Activated CD8-positive, alpha-beta T cell treated with anti-CD3 and anti-CD28 coated beads for 36 hours (primary cell): ENCODE data around the gene ZNF488. TPM values are rescaled to one million over a fixed set of nuclear protein-coding genes. Genes with fewer than 3 reads are reported as not detected.

ENCODE experiments used
- ATAC-seq: fragments of 200-7000 bp; cut with Tn5 transposase; one replicate; pipeline ENCODE4 v1.10.0; 2021; ENCODE audit warnings: mild to moderate bottlenecking, moderate library complexity
- CTCF ChIA-PET: fragments of 350-600 bp; sonication (Branson Sonifier 250); formaldehyde crosslinking; loops from one replicate; lab custom pipeline; 2021; ENCODE audit warnings: antibody characterized with exemption; lab: Charles Lee
- POLR2A ChIA-PET: fragments of 350-600 bp; sonication (Branson Sonifier 250); formaldehyde crosslinking; loops from one replicate; lab custom pipeline; 2021; ENCODE audit warnings: antibody characterized with exemption; lab: Charles Lee
- DNase-seq: peaks from one replicate; pipeline ENCODE4 v3.0.0-alpha.2; 2020
- H3K27ac Mint-ChIP-seq: one replicate; pipeline ENCODE4 v1.8.0; 2021; ENCODE audit warnings: mild to moderate bottlenecking, mixed read lengths
- H3K27me3 Mint-ChIP-seq: one replicate; pipeline ENCODE4 v1.8.0; 2021; ENCODE audit warnings: mixed read lengths
- H3K36me3 Mint-ChIP-seq: one replicate; pipeline ENCODE4 v1.8.0; 2021; ENCODE audit warnings: low read depth, mixed read lengths
- H3K4me1 Mint-ChIP-seq: one replicate; pipeline ENCODE4 v1.8.0; 2021; ENCODE audit warnings: low read depth, mixed read lengths
- H3K4me3 Mint-ChIP-seq: one replicate; pipeline ENCODE4 v1.8.0; 2021; ENCODE audit warnings: mild to moderate bottlenecking, moderate library complexity, mixed read lengths
- H3K9me3 Mint-ChIP-seq: one replicate; pipeline ENCODE4 v1.8.0; 2021; ENCODE audit warnings: mixed read lengths
- intact Hi-C: fragments of 100-400 bp; cut with micrococcal nuclease; formaldehyde crosslinking; loops from one replicate; pipeline ENCODE4 v1.10.0; 2022
- total RNA-seq, 2 experiments: library from RNA; stranded (reverse); gene quantifications; one replicate each; pipeline ENCODE4 v1.2.3, GENCODE V29; 2021
- TF ChIP-seq, protein P1 (sequence below): fragments of 200-600 bp; IDR thresholded peaks from one replicate; pipeline ENCODE4 v1.8.0; 2022; ENCODE audit warnings: antibody characterized with exemption, mild to moderate bottlenecking

The ZNF488 gene
- total RNA-seq, 2 experiments from 2014 or later = 0.36 to 0.58 TPM

- intact Hi-C loops = no loop called here
- CTCF ChIA-PET = interaction anchor here (1.0 to 1.6 kb wide), 2 partner anchors 41 to 1099 kb away, joined by 3 to 5 read pairs; no protein-coding TSS in a partner anchor
- TF ChIP-seq, protein P1, sequence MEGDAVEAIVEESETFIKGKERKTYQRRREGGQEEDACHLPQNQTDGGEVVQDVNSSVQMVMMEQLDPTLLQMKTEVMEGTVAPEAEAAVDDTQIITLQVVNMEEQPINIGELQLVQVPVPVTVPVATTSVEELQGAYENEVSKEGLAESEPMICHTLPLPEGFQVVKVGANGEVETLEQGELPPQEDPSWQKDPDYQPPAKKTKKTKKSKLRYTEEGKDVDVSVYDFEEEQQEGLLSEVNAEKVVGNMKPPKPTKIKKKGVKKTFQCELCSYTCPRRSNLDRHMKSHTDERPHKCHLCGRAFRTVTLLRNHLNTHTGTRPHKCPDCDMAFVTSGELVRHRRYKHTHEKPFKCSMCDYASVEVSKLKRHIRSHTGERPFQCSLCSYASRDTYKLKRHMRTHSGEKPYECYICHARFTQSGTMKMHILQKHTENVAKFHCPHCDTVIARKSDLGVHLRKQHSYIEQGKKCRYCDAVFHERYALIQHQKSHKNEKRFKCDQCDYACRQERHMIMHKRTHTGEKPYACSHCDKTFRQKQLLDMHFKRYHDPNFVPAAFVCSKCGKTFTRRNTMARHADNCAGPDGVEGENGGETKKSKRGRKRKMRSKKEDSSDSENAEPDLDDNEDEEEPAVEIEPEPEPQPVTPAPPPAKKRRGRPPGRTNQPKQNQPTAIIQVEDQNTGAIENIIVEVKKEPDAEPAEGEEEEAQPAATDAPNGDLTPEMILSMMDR = no peak
- Mint-ChIP-seq H3K4me1 (peaks cover 17% of the 10 kb centered on the region), H3K36me3 (no peaks in the 10 kb centered on the region), H3K4me3 (no peak overlapping the region), H3K9me3 (no peaks in the 10 kb centered on the region), H3K27me3 (peaks cover 53% of the 10 kb centered on the region), H3K27ac (no peak overlapping the region)
- DNase-seq = no peak
- POLR2A ChIA-PET = no interaction called here
- no peak for ATAC-seq
Measured at GRCh38 chr10:47381427-47382379, 2.4 kb downstream of the ZNF488 start.

- ChIA-PET POLR2A (no interaction called here), CTCF (interaction anchor here (1.0 to 1.6 kb wide), 2 partner anchors 40 to 1098 kb away, joined by 3 to 5 read pairs; no protein-coding TSS in a partner anchor)
- intact Hi-C loops = no loop called here
- no peaks in the 10 kb centered on the region for H3K9me3 Mint-ChIP-seq
- peaks cover 57% of the 10 kb centered on the region for H3K27me3 Mint-ChIP-seq
- no peak overlapping the region for H3K4me3 Mint-ChIP-seq
- H3K27ac Mint-ChIP-seq = no peak overlapping the region
- peaks cover 17% of the 10 kb centered on the region for H3K4me1 Mint-ChIP-seq
- no peaks in the 10 kb centered on the region for H3K36me3 Mint-ChIP-seq
- TF ChIP-seq, protein P1 = no peak
- DNase-seq (no peak), ATAC-seq (no peak)
Measured at GRCh38 chr10:47381103-47381395, 3.0 kb downstream of the ZNF488 start.

GRCh38 chr10:47380341-47381102 is 3.6 kb downstream of the ZNF488 start:
- Mint-ChIP-seq H3K9me3 (no peaks in the 10 kb centered on the region), H3K27me3 (peaks cover 58% of the 10 kb centered on the region), H3K4me1 (peaks cover 17% of the 10 kb centered on the region), H3K36me3 (no peaks in the 10 kb centered on the region), H3K4me3 (no peak overlapping the region), H3K27ac (no peak overlapping the region)
- DNase-seq = no peak
- no peak for ATAC-seq
- ChIA-PET CTCF (interaction anchor here (1.0 to 1.6 kb wide), 2 partner anchors 40 to 1097 kb away, joined by 3 to 5 read pairs; no protein-coding TSS in a partner anchor), POLR2A (interaction anchor here (1.4 kb wide), 1 partner anchor 1097 kb away, joined by 6 read pairs; no protein-coding TSS in a partner anchor)
- intact Hi-C loops = no loop called here
- TF ChIP-seq, protein P1 = no peak

GRCh38 chr10:47379901-47380300 is 4.2 kb downstream of the ZNF488 start:
- Mint-ChIP-seq H3K4me1 (peaks cover 16% of the 10 kb centered on the region), H3K27me3 (peaks cover 56% of the 10 kb centered on the region), H3K27ac (no peak overlapping the region), H3K4me3 (no peak overlapping the region), H3K9me3 (no peaks in the 10 kb centered on the region), H3K36me3 (no peaks in the 10 kb centered on the region)
- DNase-seq = no peak
- intact Hi-C loops = no loop called here
- CTCF ChIA-PET = interaction anchor here (1.6 kb wide), 1 partner anchor 1097 kb away, joined by 5 read pairs; no protein-coding TSS in a partner anchor
- TF ChIP-seq, protein P1 = no peak
- ATAC-seq = peak; percentile 31
- POLR2A ChIA-PET = interaction anchor here (1.4 kb wide), 1 partner anchor 1096 kb away, joined by 6 read pairs; no protein-coding TSS in a partner anchor
